Measurements from ENCODE around the gene LRRC55.

LRRC55 gene

DNA sequence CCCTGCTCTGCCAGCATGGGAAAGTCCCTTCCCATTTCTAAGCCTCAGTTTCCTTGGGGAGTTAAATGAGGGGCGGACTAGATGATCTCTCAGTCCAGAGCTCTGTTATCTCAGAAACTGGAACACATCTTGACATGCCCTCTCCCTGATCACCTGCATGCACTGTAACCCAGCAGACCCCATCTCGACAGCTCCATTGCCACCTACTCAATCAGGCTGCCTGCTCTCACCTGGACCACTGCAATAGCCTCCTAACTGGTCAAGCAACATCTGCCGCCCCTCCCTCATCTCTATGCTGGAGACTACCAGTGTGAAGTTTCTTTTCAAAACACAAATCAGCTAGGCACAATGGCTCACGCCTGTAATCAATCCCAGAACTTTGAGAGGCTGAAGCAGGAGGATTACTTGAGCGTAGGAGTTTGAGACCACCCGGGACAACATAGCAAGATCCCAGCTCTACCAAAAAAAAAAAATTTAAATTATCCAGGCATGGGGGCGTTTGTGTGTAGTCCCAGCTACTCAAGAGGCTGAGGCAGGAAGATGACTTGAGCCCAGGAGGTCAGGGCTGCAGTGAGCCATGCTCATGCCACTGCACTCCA is 22.2 kb downstream of the LRRC55 start:
- DNase-seq: no peak

DNA sequence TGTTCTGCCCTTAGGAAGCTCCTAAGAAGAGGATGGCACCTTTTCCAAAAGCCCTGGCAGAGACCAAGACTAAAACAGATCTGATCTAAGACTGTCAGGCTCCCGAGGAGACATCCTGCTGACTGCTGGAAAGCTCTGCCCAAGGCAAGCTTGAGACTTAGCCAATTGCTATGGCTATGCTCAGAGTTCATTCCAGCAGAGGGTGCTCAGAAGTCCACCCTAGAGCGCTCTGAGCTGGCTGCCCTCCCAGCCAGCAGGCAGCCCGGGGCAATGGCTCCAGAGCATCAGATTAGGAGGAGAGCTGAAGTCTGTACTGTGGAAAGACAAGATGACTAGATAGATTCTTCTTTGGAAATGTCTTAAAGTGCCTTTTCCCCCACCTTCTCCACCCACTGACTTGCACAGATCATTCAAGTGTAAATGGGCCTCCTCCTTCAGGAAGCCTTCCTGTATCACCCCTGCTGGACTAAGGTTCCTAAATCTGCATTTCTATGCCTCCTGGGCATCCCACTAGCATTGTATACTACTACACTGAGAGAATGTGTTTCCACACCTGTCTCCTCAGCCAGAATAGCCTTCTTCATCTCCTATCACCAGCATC is 23.4 kb downstream of the LRRC55 start:
- no peak for DNase-seq

DNA sequence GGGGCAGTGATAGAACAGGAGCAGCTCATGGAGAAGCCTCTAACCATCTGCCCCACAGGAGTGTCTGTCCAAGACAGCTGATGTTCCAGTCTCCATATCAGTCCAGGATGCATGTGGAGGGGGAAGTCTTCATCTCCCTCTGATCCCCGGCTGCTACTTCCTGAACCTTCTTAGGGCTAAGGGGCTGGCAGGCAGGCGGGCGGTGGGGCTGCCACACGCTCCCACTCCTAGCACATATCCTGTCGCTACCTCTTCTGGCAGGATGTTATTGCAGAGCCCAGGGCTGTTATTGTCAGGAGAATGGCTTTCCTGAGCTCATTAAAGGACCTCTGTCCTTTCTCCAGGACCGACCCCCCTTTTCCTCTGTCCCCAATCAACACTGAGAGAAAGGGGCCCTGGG is 25.4 kb downstream of the LRRC55 start:
- DNase-seq: no peak

DNA sequence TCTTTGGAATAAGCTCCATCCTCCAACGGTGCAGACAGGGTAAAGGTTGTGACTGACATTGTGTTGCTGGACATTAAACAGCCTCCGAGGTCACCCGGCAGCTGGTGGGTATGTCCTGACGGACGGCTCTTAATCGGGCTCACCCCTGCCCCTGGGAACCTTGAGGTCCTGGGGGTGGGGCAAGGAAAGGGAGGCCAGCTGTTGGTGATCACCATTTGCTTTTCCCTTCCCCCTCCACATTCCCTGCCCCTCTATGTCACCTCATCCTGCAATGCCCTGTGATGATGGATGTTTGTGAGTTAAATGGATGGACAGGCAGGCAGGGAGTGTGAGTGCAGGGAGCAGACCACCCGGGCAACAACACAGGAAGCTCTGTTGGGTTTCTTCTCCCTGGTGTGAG is 29.0 kb downstream of the LRRC55 start:
- DNase-seq: peak; percentile 52

DNA sequence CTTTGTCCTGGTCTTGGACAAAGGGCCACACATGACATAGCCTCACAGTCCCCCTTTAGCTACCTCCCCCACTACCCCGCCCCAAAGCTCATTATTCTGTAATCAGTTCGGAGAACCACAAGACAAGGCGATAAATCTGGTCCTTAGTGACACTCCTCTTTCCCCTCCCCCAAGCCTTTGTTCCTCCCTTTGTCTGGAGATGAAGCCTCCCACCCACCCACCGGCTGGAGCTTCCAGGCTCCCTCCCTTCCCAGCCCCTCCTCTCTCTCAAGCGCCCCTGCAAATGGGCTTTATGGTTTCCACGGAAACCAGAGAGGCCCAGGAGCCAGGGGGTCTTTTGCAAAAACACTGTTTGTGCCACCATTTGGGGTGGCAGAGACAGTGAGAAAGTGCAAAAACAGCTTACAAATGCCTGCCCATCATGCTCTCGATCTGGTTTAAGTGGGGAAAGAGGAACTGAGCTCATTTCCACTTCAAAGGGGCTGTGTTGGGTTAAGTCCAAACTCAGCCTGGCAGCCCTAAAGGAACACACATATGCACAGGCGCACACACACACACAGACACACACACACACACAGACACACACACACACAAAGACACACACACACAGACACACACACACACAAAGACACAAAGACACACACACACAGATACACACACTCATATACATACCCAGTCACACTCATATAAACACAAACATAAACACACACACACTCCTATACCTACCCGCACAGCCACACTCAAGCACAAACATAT is 31.8 kb downstream of the LRRC55 start:
- DNase-seq: peak; percentile 92

DNA sequence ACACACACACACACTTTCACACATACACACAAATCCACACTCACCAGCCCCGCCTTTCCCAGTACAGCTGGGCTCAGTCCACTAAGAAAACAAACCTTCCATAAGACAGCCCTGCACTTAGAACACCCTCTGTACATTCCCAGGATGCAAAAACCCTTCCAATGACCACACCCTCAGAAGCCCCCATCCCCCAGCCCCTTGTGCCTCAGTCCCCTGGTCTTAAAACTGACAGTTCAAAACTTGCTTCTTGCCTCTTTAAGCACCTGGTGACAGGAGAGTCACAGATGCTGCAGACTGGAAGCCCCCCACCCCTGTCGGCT is 32.3 kb downstream of the LRRC55 start:
- peak; percentile 75 for DNase-seq

DNA sequence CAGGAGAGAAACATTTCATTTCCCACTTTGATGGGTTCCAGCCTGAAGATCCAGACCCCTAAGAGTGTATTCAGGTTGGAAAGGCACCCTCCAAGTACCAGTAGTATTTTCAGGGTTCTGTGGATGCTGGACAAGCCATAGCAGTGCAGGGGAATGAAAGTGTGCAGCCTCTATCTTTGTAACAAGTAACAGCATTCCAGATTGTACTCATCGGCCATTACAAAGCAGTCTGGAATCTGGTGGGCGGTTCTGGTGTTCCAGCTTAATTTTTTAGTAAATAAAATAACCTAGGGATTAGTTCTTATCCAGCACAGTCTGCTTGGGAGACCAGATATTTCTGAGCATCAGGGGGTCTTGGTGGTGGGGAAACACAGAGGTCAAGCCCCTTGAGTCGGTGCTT is 32.7 kb downstream of the LRRC55 start:
- no peak for DNase-seq

DNA sequence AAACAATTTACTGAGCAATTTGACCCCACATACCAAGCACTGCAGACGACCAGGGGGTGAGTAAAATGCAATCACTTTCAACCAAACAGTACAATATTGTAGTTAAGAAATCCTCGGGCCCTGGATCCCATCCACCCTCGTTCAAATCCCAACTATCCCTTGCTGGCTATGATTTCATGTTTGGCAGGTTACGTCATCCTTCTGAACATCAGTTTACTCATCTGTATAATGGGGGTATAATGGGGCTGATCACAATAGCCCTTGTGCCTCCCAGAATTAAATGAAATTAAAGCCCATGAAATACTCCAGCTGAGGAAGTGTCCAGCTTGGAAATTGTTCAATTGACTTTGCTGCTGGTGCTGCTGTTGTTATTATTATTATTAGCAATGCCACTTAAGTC is 34.7 kb downstream of the LRRC55 start:
- no peak for DNase-seq

DNA sequence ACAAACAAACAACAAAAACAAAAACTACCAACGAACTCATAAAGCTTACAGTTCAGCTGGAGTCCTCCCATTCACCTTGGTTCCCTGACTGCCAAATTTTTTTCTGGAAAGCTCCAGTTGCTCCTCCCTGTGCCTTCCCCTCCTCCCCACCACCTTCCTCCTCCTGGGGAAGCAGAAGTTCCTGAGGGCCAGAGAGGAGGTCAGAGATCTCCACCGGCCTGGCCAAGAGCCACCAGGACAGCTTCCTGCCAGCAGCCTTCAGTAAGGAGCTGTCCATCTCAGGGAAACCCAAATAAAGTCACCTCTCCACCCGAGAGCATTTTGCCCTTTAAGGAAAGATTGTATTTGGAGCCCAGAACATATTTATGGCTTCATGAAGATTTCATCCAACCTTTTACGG is 35.3 kb downstream of the LRRC55 start:
- DNase-seq: no peak

DNA sequence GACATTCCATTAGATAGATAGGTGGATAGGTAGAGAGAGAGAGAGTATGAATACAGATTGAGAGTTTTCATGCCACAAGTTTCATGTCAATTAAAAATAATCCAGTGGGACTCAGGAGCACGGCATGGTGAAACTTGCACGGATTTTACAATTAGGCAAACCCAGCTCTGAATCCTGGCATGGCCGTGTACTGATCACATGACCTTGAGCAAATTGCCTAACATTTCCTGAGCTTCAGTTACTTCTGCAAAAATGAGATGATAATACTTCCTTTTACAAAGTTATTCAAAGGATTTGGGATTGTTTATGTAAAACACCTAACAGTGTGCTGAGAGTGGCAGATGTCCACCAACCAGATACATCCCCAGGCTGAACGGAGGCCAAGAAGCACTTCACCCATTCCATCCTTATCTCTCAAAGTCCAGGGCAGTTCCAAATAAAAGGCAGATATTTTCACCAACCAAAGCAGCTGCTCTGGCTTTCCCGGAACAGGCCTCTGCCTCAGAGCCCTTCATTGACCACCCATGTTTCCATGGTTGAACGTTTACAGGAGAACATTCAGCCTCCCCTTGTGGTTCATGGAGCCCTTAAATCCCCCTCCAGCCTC is 37.4 kb downstream of the LRRC55 start:
- DNase-seq: no peak

DNA sequence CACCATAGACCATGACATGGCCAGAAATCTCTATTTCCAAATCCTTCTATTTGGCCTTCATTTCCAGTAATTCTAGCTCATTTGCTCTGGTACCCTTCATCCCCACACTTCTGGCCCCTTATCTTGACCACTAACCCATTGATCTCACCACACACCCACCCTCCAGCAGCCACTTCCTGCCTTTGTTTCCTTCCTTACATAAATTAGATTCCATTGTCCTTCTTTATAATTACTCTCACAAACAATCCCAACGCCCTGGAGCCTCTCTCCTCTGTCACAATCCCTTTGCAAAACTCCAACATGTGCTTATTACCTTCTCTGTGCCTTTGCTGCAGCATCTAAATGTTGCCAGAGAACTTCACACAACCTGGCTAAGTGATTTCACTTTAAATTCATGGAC is 40.5 kb downstream of the LRRC55 start:
- DNase-seq: no peak

DNA sequence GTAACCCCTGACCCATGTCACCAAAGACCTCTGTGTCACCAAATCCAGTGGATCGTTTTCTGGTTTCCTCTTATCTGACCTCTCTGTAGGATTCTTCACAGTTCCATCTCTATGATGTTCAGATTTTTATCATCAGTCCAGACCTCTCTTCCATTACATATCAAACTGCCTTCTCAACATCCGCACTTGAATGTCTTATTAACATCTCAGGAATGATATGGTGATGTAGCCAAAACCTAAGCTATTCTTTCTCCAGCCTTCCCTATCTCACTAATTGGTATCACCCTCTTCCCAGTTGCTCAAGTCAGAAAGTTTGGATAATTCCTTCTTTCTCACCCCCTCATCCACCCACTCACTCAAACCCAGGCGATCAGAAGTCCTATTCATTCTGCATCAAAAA is 41.8 kb downstream of the LRRC55 start:
- DNase-seq: no peak

DNA sequence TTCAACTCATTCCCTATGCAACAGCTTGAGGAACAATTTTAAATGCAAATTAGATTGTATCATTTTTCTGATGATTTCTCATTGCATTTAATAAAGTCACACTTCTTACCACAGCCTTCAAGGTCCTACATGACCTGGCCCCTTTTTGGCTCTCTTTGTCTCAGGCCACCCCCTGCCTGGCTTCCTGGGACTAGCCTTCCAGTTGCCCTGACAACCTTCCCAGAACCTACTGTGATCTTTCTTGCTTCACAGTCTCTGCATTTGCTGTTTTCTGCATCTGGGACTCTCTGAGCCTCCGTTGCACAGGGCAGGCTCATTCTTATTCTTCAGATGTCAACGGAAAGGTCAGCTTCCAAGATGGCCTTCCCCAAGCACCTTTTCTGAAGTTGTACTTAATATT is 42.4 kb downstream of the LRRC55 start:
- no peak for DNase-seq

DNA sequence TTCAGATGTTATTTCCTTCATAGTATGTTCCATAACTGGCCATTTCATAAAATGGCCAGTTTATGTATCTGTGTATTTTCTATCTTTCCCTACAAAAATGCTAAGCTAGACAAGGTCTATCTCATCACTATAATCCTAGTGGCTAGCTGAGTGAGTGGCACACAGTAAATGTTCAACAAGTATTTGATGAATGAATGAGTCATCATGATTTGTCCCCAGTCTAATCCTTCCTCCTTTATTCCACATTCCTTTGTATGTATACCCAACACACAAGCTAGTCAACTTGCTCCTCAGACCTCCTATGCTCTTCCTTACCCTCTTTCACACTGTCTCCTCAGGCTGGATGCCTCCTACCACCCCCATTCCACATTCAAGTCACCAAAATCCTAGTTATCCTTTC is 42.8 kb downstream of the LRRC55 start:
- no peak for DNase-seq

DNA sequence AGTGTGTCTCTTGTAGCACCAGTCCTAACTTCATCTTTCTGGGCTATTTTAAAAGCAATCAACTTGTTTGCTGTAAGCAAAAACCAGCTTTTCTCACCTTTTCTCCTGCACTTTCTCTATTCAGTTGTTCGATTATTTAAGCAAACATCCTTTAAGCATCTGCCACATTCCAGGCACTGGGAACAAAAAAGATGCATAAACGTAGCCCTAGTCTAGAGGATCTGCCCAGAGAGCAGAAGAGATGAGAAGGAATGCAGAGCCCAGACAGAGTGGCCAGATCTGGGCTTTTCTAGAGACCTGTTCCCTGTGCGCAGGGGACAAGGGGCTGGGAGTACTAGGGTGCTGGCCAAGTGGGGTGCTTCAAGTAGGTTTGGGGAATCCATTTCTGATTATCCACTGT is 46.8 kb downstream of the LRRC55 start:
- DNase-seq: no peak

DNA sequence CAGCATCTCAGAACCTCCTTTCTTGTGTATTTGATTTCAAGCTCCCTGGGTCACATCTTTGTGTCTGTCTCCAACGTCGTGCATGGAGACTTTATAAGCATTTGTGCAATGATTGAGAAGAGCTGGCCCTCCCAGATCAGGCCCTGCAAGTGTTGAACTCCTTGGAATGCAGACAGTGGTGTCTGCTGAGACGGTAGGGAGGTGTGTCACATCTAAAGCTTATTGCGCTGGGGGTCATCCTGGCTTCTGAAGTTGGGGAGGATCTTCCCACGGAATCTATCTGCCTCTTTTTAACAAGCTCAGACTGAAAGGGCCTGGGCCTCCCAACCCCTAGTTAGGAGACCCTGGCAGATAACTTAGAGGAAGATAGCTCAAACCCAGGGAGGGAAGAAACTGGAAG is 48.6 kb downstream of the LRRC55 start:
- DNase-seq: no peak

DNA sequence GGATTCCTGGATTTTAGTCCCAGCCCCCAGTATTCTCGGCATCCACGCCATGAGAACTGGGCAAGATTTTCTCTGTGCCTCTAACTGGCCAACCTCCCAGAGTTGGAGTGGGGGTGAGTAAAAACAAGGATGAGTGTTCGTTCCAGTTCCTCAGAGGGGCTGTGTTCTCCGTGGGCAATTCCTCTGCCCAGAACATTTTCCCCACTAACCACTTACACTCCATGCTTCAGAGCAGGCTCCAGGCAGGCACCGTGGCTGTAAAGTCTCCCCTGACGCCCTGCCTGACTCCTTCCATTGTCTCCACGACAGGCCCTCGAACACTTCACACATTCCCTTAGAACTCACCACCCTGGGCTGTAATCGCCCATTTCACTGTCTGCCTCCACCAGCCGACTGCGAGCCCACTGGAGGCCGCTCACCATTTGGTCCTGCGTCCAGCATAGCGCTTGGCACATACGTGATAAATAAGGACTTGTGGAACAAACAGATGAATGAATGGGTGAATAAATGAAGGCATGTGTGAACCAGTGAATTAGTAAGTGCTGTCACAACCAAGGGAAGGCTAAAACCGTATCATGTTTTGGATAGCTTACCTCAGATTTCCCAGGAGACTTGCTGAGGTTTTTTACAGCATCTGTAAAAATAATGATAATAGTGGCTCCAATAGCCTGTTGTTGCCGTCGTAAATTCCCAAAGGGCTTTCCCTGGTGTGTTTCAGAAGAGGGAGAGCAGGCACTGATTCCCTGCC is 49.2 kb downstream of the LRRC55 start:
- DNase-seq: no peak

DNA sequence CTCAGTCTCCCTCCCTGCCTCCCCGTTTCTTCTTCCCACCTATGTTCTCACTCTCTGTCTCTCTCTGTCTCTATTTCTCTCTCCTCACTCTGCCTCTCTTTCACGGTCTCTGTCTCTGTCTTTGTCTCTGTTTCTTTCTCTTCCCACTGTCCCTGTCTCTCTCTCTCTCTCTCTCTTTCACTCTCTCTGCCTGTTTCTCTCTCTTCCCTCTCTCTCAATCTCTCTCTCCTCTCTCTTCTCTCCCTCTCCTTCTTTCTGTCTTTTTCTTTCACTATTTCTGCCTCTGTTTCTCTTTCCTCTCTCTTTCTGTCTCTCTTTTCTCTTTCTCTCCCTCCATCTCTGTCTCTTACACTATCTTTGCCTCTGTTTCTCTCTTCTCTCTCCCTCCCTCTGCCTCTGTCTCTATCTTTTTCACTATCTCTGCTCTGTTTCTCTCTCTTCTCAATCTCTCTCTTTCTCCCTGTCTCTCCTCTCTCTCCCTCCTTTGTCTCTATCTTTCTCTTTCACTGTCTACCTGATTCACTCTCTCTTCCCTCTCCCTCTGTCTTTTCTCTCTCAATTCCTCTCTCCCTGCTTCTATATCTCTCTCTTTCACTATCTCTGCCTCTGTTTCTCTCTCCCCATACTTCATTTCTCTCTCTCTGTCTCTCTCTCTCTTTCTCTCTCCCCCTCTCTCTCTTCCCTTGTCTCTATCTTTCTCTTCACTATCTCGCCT is 49.9 kb downstream of the LRRC55 start:
- no peak for DNase-seq

DNA sequence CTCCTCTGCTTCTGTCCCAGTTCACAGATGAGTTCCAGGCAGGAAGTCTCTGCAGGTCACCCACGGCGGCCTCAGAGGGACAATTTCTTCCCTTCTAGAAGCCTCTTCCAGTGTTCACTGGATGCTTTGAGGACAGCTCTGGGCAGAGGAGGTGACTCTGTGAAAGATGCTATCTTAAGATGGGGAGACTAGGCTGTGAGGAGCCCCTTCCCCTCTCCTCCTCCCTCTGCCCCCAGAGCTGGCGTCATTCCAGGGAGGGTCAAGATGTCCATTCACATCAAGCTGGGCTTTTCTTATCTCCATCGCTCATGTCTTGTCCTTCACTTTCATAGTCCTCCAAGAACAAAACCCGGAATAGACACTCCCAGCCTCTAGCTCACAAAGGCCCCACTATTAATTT is 51.9 kb downstream of the LRRC55 start:
- DNase-seq: no peak

DNA sequence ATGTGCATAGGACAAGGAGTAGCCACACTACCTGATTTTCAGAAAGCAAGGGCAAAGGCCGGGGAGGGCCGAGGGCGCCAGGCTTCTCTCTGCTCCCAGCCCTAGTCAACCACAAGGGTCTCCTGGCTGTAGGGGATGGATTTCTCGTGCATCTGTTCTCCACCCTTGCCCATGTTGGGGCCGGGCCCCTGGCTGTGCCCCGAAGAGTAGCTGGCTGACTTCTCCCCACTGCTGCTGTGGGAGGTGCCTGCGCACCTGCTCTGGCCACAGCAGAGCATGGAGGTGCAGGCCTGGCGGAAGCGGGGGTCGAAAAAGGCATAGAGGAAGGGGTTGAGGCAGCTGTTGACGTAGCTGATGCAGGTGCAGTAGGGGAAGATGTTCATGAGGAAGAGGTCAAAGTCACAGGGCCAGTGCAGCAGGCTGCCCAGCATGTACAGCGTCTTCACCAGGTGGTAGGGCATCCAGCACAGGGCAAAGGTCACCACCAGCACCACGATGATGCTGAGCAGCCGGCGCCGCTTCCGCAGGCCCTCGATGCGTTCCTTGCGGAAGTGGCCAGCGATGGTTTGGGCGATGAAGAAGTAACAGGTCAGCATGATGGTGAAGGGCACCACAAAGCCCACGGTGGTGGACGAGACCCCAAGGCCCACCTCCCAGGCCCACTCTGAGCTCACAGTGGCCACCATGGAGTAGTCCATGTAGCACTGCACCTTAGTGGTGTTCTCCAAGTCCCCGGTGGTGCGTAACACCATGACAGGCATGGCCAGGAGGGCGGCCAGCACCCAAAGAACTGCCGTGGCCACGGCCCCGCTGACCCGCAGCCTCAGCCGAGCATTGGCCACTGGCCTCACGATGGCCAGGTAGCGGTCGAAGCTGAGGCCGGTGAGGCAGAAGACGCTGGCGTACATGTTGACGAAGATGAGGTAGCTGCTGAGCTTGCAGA is 54.3 kb downstream of the LRRC55 start:
- no peak for DNase-seq

DNA sequence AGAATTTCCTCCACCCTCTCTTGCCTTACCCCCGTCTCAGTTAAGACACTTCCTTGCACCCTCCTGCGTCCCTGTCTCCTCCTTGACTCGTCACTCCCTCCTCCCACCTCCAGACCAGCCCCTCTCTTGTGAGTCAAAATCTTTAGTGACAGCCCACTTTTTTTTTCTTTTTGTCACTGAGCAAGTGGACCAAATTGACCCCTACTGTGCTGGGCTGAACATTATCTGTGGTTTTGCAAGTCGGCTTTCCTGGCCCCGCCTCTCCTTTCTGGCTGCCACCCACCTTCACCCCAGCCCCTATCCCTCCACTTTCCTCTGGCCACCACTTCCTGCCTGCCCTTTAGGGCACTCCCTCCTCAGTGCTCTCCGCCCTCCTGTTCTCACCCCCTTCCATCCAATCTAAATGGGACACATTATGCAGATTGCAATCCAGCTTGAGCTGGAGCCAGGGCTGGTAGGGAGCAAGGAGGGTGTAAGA is 55.5 kb downstream of the LRRC55 start, which contains the start of gene APLNR:
APLNR (minus strand) TSS at position 47 of the 478 bp plus-strand sequence. CDS start 246 bp downstream, outside the sequence.
- peak; percentile 38 for DNase-seq

Data from retina (tissue), 1 donor.